HUES64 (cell line): ENCODE results near the gene DPP8.
"Not testable (repeated sequence)": the region's sequence is repeated elsewhere in the genome, so short reads cannot be mapped to it uniquely, and the experiment has no call there.

Source experiments
- H3K27ac ChIP-seq: 2 replicates; pipeline ENCODE4 v1.7.0; 2013; ENCODE audit warnings: low read depth, low read length, inconsistent platforms
- H3K27me3 ChIP-seq: 2 replicates; pipeline ENCODE4 v1.6.1; 2013; ENCODE audit warnings: mild to moderate bottlenecking, low read length; ENCODE audit not compliant: insufficient read depth
- H3K36me3 ChIP-seq: 2 replicates; pipeline ENCODE4 v1.6.1; 2013; ENCODE audit warnings: mild to moderate bottlenecking, low read length; ENCODE audit not compliant: insufficient read depth
- H3K4me1 ChIP-seq: 2 replicates; pipeline ENCODE4 v1.6.1; 2013; ENCODE audit warnings: mild to moderate bottlenecking, low read length, moderate library complexity; ENCODE audit not compliant: insufficient read depth
- H3K4me3 ChIP-seq: 2 replicates; pipeline ENCODE4 v1.5.1; 2013; ENCODE audit warnings: mild to moderate bottlenecking, low read length, moderate library complexity
- H3K9ac ChIP-seq: 2 replicates; pipeline ENCODE4 v1.6.1; 2013; ENCODE audit warnings: mild to moderate bottlenecking, low read depth, low read length
- H3K9me3 ChIP-seq: 2 replicates; pipeline ENCODE4 v1.6.1; 2013; ENCODE audit warnings: low read depth, low read length; ENCODE audit not compliant: insufficient read depth
- WGBS: fragments of 150-250, 120-280 bp; methylation state at CpG from one replicate; pipeline ENCODE4 v1.1.7; 2013; ENCODE audit warnings: missing lambda C conversion rate; 5-methylcytosine and 5-hydroxymethylcytosine counted together

DPP8 gene

DNA sequence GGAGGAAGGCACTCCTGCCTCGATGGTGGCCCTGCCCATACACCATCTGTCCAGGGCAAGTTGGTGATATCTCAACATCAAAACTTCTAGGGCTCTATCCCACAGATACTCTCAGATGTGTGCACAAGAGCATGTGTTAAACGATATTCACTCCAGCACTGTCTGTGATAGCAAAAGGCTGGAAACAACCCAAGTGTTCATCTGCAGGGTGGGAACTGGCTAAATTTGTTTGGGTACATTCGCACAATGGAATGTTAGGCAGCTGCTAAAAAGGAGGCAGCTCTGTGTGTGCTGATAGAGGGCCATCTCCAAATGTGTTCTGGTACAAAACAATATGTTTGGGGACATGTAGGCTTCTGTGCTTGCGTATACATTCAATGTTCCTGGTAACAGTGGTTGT is 114.5 kb downstream of the DPP8 start:
- WGBS: 90% methylated on average over 4 of the region's 4 CpGs
- Histone ChIP-seq H3K9ac (no peak overlapping the region), H3K36me3 (peaks cover 4% of the 10 kb centered on the region; the same call in 1 of the 2 replicates), H3K4me1 (peaks cover 21% of the 10 kb centered on the region), H3K4me3 (no peak overlapping the region), H3K9me3 (no peaks in the 10 kb centered on the region), H3K27me3 (peaks cover 1% of the 10 kb centered on the region; the same call in 1 of the 2 replicates), H3K27ac (no peak overlapping the region)

DNA sequence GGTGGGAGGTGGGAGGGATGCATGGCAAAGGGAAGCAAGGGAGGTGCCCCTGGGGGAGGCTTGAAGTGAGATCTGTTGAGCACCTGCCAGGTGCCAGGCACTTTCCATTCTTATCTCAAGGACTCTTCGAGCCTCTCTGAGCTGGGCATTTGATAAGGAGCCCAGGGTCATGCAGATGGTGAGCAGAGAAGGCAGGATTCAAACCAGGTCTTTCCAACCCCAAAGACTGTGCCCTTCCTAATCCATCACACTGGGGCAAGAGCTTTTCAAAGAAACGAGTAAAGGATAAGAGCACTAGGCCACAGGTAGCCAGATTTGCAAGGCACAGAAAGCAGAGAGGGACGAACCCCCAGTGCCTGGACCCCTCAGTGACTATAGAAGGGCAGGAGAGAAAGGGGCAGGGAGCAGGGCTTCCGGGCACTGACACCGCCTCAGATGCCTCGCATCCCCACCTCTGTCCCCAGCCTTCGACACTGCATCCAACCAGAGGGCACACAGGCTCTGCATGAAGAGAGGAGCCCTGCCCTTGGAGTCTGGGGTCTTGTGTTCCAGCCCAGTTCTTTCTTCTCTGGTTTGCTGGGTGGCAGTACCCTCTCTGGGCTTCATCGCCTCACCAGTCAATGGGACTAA is 115.8 kb downstream of the DPP8 start:
- 83% methylated on average over 8 of the region's 8 CpGs for WGBS
- H3K9ac ChIP-seq: no peak overlapping the region
- H3K27ac ChIP-seq: no peak overlapping the region
- H3K4me1 ChIP-seq: peaks cover 21% of the 10 kb centered on the region
- H3K27me3 ChIP-seq: peaks cover 14% of the 10 kb centered on the region
- no peaks in the 10 kb centered on the region for H3K9me3 ChIP-seq
- H3K4me3 ChIP-seq: no peak overlapping the region
- H3K36me3 ChIP-seq: peaks cover 8% of the 10 kb centered on the region; the same call in 1 of the 2 replicates

DNA sequence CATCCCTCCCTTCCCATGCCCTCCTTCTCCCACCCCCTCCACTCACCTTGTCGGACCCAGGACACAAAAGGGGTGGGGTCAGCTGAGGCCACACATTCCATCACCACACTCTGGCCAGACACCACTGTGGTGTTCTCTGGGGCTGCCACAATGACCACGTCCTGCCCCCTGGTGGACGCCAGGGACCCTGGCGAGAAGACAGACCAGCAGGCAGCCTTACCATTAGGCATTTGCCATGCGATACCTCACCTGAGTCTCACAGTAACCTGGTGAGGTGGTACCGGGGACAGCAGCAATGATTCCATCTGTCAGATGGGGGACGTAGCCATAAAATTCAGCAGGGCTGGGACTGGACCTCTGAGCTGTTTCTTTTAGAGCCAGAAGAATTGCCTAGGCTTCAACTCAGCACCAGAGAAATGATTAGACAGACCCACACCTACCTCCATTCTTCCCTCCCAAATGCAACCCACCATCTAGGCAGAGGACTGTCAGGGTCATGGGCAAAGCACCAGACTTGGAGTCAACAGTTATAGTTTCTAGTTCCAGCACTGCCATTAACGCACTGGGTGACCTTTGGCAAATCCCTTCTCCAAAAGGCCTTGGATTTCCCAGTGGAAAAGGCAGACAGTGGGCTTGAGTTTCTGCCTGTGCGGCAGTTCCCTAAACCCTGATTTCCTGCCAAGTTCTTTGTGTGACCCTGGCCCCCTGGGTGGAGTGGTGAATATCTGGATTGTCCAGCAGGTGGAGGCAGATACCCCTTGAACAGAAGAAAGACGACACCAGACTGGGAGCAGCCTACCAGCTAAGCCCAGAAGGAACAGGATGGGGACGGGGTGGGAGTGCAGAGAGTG is 116.5 kb downstream of the DPP8 start:
- 28% methylated on average over 11 of the region's 11 CpGs for WGBS
- Histone ChIP-seq H3K27ac (peak overlapping the region; percentile 70; the same call in 1 of the 2 replicates), H3K36me3 (peaks cover 8% of the 10 kb centered on the region; the same call in 1 of the 2 replicates), H3K4me3 (no peak overlapping the region), H3K9ac (peak overlapping the region; percentile 30; the same call in 1 of the 2 replicates), H3K9me3 (no peaks in the 10 kb centered on the region), H3K27me3 (peaks cover 20% of the 10 kb centered on the region), H3K4me1 (peaks cover 21% of the 10 kb centered on the region)

DNA sequence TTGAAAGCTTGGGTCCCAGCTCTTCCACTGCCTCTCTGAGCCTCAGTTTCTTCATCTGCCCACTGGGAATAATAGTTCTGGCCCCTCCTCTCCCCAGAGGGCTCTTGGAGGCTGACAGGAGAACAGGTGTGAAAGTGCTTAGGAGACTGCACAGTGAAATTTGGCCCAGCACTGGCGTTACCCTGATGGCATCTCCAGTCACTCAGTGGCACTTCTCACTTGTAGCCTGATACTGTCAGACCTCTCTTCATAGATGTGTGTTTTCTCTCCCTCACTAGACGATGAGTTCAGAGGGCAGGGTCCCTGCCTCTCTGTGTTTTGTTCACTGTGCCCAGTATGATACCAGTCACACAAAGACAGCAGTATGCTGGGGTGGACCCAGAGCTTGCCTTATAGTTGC is 117.5 kb downstream of the DPP8 start:
- peaks cover 9% of the 10 kb centered on the region for H3K36me3 ChIP-seq
- no peak overlapping the region for H3K4me3 ChIP-seq
- peaks cover 29% of the 10 kb centered on the region for H3K27me3 ChIP-seq
- no peaks in the 10 kb centered on the region for H3K9me3 ChIP-seq
- WGBS: 89% methylated on average over 2 of the region's 2 CpGs
- peaks cover 21% of the 10 kb centered on the region for H3K4me1 ChIP-seq
- H3K27ac ChIP-seq: no peak overlapping the region
- H3K9ac ChIP-seq: no peak overlapping the region

DNA sequence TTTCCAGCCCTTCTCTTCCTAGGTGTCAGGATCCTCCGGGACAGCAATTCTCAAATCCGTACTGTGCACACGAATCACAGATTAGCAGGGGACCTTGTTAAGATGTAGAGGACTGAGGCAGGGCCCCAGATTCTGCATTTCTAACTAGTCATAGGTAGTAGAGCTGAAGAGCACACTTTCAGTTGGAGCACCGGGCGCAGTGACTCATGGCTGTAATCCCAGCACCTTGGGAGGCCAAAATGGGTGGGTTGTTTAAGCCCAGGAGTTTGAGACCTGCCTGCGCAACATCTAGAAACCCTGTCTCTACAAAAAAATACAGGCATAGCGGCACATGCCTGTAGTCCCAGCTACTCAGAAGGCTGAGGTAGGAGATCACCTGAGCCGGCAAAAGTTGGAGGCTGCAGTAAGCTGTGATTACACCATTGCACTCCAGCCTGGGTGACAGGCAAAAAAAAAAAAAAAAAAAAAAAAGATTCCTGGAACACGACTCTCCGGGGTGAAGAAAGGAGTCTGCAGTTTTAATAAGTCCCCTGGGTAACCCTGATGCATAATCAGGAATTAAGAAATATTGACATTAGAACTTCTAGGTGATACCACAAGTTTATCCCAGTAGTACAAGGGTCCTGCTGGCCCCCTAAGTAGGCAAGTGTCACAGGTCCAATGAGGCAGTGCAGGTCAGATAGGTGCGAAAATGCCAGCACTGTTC is 118.3 kb downstream of the DPP8 start:
- no peak overlapping the region for H3K9ac ChIP-seq

DNA sequence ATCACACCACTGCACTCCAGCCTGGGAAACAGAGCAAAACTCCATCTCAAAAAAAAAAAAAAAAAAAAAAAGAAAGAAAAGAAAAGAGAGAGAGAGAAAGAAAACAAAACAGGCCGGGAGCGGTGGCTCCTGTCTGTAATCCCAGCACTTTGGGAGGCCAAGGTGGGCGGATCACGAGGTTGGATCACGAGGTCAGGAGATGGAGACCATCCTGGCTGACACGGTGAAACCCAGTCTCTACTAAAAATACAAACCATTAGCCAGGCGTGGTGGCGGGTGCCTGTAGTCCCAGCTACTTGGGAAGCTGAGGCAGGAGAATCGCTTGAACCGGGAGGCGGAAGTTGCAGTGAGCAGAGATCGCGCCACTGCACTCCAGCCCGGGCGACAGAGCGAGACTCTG is 119.0 kb downstream of the DPP8 start:
- not testable (repeated sequence) for H3K9me3 ChIP-seq, H3K27ac ChIP-seq, H3K9ac ChIP-seq, H3K4me3 ChIP-seq
- 95% methylated on average over 16 of the region's 16 CpGs for WGBS
- H3K4me1 ChIP-seq: peaks cover 11% of the 10 kb centered on the region
- peaks cover 29% of the 10 kb centered on the region for H3K27me3 ChIP-seq
- peaks cover 13% of the 10 kb centered on the region for H3K36me3 ChIP-seq

More for the DNA sequence above, 118.3 kb downstream of the DPP8 start:
- Histone ChIP-seq H3K9me3 (no peaks in the 10 kb centered on the region), H3K36me3 (peaks cover 13% of the 10 kb centered on the region), H3K4me3 (no peak overlapping the region), H3K27ac (no peak overlapping the region), H3K27me3 (peaks cover 29% of the 10 kb centered on the region), H3K4me1 (peaks cover 17% of the 10 kb centered on the region)
- WGBS: 94% methylated on average over 10 of the region's 11 CpGs

DNA sequence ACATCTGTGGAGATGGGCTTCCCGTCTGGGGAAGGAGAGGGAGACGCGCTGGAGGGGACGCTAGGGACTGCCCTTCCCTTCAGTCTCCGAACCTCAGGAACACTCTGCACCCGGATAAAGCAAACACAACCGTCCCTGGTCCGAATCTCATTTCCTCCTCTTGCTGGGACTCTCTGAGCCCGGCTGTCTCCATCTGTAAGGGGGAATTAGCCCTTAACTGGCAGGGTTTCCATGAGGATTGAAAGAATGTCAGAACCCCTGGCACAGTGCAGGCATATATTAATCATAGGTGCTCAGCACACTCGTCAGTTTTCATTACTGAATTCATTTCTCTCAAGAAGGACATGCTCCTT is 120.5 kb downstream of the DPP8 start:
- 91% methylated on average over 10 of the region's 10 CpGs for WGBS
- Histone ChIP-seq H3K4me1 (peaks cover 9% of the 10 kb centered on the region), H3K9me3 (no peaks in the 10 kb centered on the region), H3K4me3 (peak overlapping the region; percentile 37; the same call in 1 of the 2 replicates), H3K27ac (no peak overlapping the region), H3K27me3 (peaks cover 29% of the 10 kb centered on the region), H3K9ac (no peak overlapping the region), H3K36me3 (peaks cover 22% of the 10 kb centered on the region)

DNA sequence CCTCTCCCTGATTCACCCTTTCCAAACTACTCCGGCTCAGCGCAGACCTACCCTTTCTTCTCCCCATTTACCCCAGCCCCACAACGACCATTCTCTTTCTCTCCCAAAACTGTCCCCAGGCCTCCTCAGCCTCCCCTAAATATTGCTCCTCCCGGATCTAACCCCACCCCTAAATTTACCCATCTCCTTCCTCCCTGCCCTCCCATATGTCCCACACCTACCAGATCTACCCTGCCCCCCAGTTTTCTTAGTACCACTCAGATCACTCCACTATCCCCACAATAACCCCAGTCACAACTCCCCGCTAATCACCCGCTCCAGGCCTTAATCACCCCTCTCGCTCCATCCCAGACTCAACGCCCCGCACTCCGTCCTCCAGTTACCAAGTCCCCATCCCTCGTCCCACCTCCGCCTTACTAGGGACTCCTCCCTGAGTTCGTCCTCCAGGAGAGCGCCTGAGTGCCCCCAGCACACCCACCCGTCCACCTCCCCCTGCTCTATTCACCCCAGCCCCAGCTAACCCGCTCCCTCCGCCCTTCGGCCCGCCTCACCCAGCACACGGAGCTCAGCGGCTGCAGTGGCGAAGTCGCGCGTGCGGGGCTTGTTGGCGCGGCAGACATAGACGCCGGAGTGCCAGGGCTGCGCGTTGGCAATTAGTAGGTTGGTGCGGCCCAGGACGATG is 121.1 kb downstream of the DPP8 start:
- H3K27me3 ChIP-seq: peaks cover 29% of the 10 kb centered on the region
- peaks cover 4% of the 10 kb centered on the region for H3K4me1 ChIP-seq
- H3K27ac ChIP-seq: no peak overlapping the region
- H3K9ac ChIP-seq: no peak overlapping the region
- no peaks in the 10 kb centered on the region for H3K9me3 ChIP-seq
- 93% methylated on average over 34 of the region's 34 CpGs for WGBS
- peak overlapping the region; percentile 37; the same call in 1 of the 2 replicates for H3K4me3 ChIP-seq
- peaks cover 24% of the 10 kb centered on the region for H3K36me3 ChIP-seq

DNA sequence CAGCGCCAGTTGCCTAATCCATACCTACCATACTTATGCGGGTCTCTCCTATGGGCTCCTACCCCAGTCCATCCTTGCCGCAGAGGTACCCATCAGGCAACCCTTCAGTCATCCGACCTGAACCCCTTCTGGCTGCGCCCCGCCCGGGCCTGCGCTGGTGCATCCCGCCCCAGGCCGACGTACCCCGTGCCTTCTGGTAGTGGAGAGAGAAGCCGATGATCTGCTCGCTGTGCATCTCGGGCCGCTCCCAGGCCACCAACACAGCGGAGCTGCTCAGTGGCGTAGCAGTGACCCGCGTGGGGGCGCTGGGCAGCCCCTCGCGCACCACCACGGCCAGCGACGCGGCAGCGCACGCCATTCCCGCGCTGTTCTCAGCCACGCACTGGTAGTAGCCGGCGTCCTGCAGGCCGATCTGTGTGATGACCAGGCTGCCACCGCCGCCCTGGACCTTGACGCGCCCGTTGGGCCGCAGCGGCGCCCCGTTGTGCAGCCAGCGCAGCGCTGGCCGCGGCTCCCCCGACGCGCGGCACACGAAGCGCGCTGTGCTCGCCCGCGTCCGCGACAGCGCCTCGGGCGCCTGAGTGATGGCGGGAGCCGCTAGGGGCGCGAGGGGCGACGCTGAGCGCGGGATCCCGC is 121.8 kb downstream of the DPP8 start:
- H3K9me3 ChIP-seq: no peaks in the 10 kb centered on the region
- peaks cover 29% of the 10 kb centered on the region for H3K27me3 ChIP-seq
- 93% methylated on average over 72 of the region's 72 CpGs for WGBS
- H3K27ac ChIP-seq: no peak overlapping the region
- peaks cover 29% of the 10 kb centered on the region for H3K36me3 ChIP-seq
- H3K4me3 ChIP-seq: peak overlapping the region; percentile 41
- H3K4me1 ChIP-seq: no peaks in the 10 kb centered on the region
- H3K9ac ChIP-seq: no peak overlapping the region

DNA sequence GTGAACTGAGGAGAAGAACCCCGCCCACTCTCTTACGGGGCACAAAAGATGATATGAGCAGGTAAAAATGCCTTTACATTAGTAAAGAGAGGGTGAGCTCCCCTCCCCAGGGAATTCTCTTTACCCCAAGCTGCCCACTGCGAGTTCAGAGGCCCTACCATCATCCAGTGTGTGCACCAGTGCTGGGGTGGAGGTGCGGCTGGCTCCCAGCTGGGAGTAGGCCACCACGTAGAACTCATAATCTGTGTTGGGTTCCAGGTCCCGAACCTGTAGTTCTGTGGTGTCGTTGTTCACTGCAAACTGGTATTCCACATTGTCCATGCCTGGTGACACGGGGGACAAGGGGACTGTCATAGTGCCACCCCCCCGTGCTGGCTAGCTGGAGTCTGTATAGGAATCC is 122.6 kb downstream of the DPP8 start:
- no peak overlapping the region for H3K27ac ChIP-seq
- 93% methylated on average over 9 of the region's 9 CpGs for WGBS
- no peak overlapping the region for H3K4me3 ChIP-seq
- peaks cover 29% of the 10 kb centered on the region for H3K27me3 ChIP-seq
- no peaks in the 10 kb centered on the region for H3K9me3 ChIP-seq
- peaks cover 34% of the 10 kb centered on the region for H3K36me3 ChIP-seq
- H3K9ac ChIP-seq: no peak overlapping the region
- H3K4me1 ChIP-seq: no peaks in the 10 kb centered on the region
